Ishikawa (cell line): Measurements from ENCODE around the gene ZFP92.

ENCODE experiments used
- CEBPB ChIP-seq: IDR thresholded peaks from 2 replicates; pipeline ENCODE4 v1.6.1; 2012
- CREB1 ChIP-seq: IDR thresholded peaks from 2 replicates; pipeline ENCODE4 v1.6.1; 2012; ENCODE audit warnings: low read depth
- EGR1 ChIP-seq: IDR thresholded peaks from 2 replicates; pipeline ENCODE4 v1.6.1; 2012
- EP300 ChIP-seq: IDR thresholded peaks from 2 replicates; pipeline ENCODE4 v1.6.1; 2012; ENCODE audit warnings: borderline replicate concordance
- FOXM1 ChIP-seq: IDR thresholded peaks from 2 replicates; pipeline ENCODE4 v1.6.1; 2012; ENCODE audit warnings: low read depth, borderline replicate concordance
- NFIC ChIP-seq: IDR thresholded peaks from 2 replicates; pipeline ENCODE4 v1.6.1; 2012
- RAD21 ChIP-seq: IDR thresholded peaks from 2 replicates; pipeline ENCODE4 v1.6.1; 2012; ENCODE audit warnings: low read depth
- TAF1 ChIP-seq: IDR thresholded peaks from 2 replicates; pipeline ENCODE4 v1.6.1; 2012; ENCODE audit warnings: low read depth, mild to moderate bottlenecking
- TCF12 ChIP-seq: IDR thresholded peaks from 2 replicates; pipeline ENCODE4 v1.6.1; 2012; ENCODE audit warnings: low read depth
- TEAD4 ChIP-seq: IDR thresholded peaks from 2 replicates; pipeline ENCODE4 v1.6.1; 2012
- YY1 ChIP-seq: IDR thresholded peaks from 2 replicates; pipeline ENCODE4 v1.6.1; 2012; ENCODE audit warnings: low read depth
- ZBTB7A ChIP-seq: IDR thresholded peaks from 2 replicates; pipeline ENCODE4 v1.6.1; 2012; ENCODE audit warnings: low read depth
- TF ChIP-seq, protein P1 (sequence below): IDR thresholded peaks from 2 replicates; pipeline ENCODE4 v1.6.1; 2012
- TF ChIP-seq, protein P2 (sequence below): IDR thresholded peaks from 2 replicates; pipeline ENCODE4 v1.6.1; 2012; ENCODE audit warnings: low read depth, mild to moderate bottlenecking
- TF ChIP-seq, protein P3 (sequence below): IDR thresholded peaks from 2 replicates; pipeline ENCODE4 v1.6.1; 2012

Gene ZFP92

DNA sequence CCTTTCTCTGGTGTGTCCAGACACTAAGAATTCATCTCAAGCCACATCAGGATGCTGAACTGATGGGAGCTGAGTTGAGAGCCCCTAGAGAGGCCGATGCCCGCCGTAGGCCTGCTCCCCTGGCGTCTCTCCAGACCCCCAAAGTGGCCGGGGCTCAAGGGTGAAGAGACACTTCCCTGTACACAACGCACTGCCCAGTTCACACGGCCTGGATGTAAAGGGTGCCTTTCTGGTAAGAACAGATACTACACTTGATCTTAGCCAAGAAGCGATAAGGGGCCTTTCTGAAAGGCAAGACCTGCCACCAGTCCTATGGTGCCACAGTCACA is 39.6 kb downstream of the ZFP92 start:
- TF ChIP-seq, protein P1, sequence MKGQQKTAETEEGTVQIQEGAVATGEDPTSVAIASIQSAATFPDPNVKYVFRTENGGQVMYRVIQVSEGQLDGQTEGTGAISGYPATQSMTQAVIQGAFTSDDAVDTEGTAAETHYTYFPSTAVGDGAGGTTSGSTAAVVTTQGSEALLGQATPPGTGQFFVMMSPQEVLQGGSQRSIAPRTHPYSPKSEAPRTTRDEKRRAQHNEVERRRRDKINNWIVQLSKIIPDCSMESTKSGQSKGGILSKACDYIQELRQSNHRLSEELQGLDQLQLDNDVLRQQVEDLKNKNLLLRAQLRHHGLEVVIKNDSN: no peak
- TF ChIP-seq, protein P2, sequence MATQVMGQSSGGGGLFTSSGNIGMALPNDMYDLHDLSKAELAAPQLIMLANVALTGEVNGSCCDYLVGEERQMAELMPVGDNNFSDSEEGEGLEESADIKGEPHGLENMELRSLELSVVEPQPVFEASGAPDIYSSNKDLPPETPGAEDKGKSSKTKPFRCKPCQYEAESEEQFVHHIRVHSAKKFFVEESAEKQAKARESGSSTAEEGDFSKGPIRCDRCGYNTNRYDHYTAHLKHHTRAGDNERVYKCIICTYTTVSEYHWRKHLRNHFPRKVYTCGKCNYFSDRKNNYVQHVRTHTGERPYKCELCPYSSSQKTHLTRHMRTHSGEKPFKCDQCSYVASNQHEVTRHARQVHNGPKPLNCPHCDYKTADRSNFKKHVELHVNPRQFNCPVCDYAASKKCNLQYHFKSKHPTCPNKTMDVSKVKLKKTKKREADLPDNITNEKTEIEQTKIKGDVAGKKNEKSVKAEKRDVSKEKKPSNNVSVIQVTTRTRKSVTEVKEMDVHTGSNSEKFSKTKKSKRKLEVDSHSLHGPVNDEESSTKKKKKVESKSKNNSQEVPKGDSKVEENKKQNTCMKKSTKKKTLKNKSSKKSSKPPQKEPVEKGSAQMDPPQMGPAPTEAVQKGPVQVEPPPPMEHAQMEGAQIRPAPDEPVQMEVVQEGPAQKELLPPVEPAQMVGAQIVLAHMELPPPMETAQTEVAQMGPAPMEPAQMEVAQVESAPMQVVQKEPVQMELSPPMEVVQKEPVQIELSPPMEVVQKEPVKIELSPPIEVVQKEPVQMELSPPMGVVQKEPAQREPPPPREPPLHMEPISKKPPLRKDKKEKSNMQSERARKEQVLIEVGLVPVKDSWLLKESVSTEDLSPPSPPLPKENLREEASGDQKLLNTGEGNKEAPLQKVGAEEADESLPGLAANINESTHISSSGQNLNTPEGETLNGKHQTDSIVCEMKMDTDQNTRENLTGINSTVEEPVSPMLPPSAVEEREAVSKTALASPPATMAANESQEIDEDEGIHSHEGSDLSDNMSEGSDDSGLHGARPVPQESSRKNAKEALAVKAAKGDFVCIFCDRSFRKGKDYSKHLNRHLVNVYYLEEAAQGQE: no peak
- TF ChIP-seq, protein P3, sequence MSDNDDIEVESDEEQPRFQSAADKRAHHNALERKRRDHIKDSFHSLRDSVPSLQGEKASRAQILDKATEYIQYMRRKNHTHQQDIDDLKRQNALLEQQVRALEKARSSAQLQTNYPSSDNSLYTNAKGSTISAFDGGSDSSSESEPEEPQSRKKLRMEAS: no peak
- TF ChIP-seq ZBTB7A (no peak), CEBPB (no peak), NFIC (no peak), EP300 (no peak), TAF1 (no peak), EGR1 (no peak), RAD21 (no peak), CREB1 (no peak), FOXM1 (no peak), YY1 (no peak)

DNA sequence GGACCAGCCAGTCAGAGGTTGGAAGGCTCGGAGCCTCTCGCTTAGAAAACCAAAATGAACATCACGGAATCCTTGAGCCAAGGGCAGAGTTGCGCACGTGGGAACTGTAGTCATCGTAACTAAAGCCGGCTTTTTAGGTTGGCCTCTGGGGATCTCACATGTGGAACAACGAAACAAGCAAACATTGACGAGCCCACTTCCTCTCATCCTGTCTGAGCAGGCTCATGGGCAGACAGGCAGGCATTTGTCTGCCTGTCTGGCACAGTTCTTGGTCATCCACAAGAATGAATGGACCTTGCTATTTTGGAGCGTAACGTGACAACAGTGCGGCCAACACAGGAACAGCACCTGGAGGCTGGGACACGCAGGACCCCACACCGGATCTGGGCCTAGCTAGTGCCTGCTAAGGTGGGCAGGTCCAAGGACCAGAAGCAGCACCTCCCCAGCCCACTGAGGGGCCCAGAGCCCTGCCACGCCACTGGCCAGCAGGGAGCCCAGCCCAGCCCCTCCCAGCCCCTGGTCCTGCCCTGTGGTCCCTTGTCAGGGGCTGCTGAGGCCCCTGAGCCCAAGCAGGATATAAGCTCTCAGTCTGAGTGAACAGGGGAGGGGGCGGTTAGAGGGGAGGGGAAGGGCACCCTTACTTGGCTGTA is 43.8 kb downstream of the ZFP92 start:
- TF ChIP-seq, protein P3: no peak
- TF ChIP-seq EP300 (no peak), TEAD4 (no peak), EGR1 (no peak), TAF1 (no peak), CREB1 (no peak), NFIC (no peak)
- TF ChIP-seq, protein P2: no peak

DNA sequence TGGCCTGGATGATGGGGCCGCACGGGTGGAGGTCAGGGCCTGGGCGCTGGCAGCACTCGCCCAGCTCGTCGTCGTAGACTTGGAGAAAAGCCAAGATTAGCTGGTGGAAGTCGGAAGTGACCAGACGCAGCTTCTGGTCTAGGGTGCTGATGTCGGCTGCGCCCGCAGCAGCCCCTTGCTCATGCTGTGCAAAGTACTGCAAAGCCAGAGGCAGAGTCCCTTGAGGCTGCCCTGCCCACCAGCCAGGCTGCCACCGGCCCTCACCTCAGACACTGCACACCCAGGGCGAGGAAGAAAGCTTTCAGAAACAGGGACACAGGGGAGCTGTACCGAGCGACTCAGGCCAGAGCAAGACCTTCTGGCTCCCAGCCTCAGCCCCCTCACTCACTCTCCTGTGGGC is 44.3 kb downstream of the ZFP92 start:
- TF ChIP-seq RAD21 (no peak), NFIC (no peak), CREB1 (no peak), TCF12 (no peak), YY1 (no peak), EP300 (no peak), TAF1 (no peak), TEAD4 (no peak), FOXM1 (no peak), ZBTB7A (no peak), EGR1 (no peak), CEBPB (no peak)
- TF ChIP-seq, protein P3: no peak
- TF ChIP-seq, protein P1: no peak
- TF ChIP-seq, protein P2: no peak

DNA sequence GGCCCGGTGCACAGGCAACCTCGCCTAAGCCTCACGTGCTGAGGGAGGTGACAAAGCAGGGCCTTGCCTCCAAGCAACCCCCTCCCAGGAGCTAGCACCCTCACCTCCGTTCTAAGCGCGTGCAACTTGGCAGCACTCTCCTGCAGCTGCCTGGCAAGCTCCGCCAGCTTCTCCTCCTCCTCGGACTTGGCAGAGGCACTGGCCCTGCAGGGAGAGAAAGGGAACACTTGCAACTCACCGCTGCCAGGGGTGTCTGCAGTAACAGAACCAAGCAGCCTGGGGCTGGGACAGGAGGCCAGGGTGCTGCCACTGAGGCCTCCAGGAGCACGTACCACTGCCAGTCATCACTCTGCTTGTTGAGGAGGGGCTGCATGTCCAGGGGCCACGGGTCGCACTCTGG is 44.9 kb downstream of the ZFP92 start:
- TF ChIP-seq NFIC: no peak
- TF ChIP-seq CREB1: no peak
- no peak for TF ChIP-seq TAF1
- TF ChIP-seq CEBPB: no peak
- TF ChIP-seq EP300: no peak
- no peak for TF ChIP-seq TEAD4
- TF ChIP-seq, protein P3: no peak
- TF ChIP-seq, protein P1: no peak
- no peak for TF ChIP-seq EGR1
- no peak for TF ChIP-seq TCF12
- TF ChIP-seq ZBTB7A: no peak
- no peak for TF ChIP-seq RAD21
- TF ChIP-seq, protein P2: no peak
- no peak for TF ChIP-seq YY1
- TF ChIP-seq FOXM1: no peak
